Activated T-cell treated with anti-CD3 and anti-CD28 coated beads, Interleukin-2, amount 50 U/mL, for 4 hours (primary cell): ENCODE data around the gene PARP2. TPM values are rescaled to one million over a fixed set of nuclear protein-coding genes. Genes with fewer than 3 reads are reported as not detected.

ENCODE experiments used
- ATAC-seq, 2 donors: fragments of 200-7000 bp; cut with Tn5 transposase; one replicate each; pipeline ENCODE4 v1.10.0; 2021
- DNase-seq: peaks from one replicate; pipeline ENCODE4 v3.0.0-alpha.2; 2020
- H3K27me3 Mint-ChIP-seq: one replicate; pipeline ENCODE4 v1.8.0; 2021; ENCODE audit warnings: low read depth, mixed read lengths
- H3K36me3 Mint-ChIP-seq: one replicate; pipeline ENCODE4 v1.8.0; 2022; ENCODE audit warnings: mixed read lengths; ENCODE audit not compliant: insufficient read depth
- H3K4me1 Mint-ChIP-seq: one replicate; pipeline ENCODE4 v1.8.0; 2021; ENCODE audit warnings: low read depth, mixed read lengths
- H3K4me3 Mint-ChIP-seq: one replicate; pipeline ENCODE4 v1.8.0; 2021; ENCODE audit warnings: mild to moderate bottlenecking, moderate library complexity, mixed read lengths
- H3K9me3 Mint-ChIP-seq: one replicate; pipeline ENCODE4 v1.8.0; 2021; ENCODE audit warnings: mixed read lengths
- total RNA-seq, 3 donors: library from RNA; stranded (reverse); gene quantifications; one replicate each; pipeline ENCODE4 v1.2.1, GENCODE V29; 2021

PARP2 gene
- total RNA-seq, 3 donors from 2014 or later, result 16.9 to 22.9 (median 22.1) TPM

- no peak for DNase-seq
- Mint-ChIP-seq H3K36me3 (peaks cover 42% of the 10 kb centered on the region), H3K9me3 (no peaks in the 10 kb centered on the region), H3K4me1 (no peaks in the 10 kb centered on the region), H3K4me3 (no peak overlapping the region), H3K27me3 (no peaks in the 10 kb centered on the region)
- no peak for ATAC-seq
These were observed 32.0 kb downstream of the PARP2 start for GRCh38 chr14:20375471-20375870.

- ATAC-seq, result no peak
- Mint-ChIP-seq H3K9me3 (no peaks in the 10 kb centered on the region), H3K4me3 (no peak overlapping the region), H3K4me1 (no peaks in the 10 kb centered on the region), H3K36me3 (peaks cover 42% of the 10 kb centered on the region), H3K27me3 (no peaks in the 10 kb centered on the region)
- DNase-seq, result no peak
These were observed 32.7 kb downstream of the PARP2 start for GRCh38 chr14:20376071-20376588.

- no peaks in the 10 kb centered on the region for H3K27me3 Mint-ChIP-seq
- DNase-seq (no peak), ATAC-seq (no peak)
- H3K4me3 Mint-ChIP-seq, result no peak overlapping the region
- H3K36me3 Mint-ChIP-seq, result peaks cover 40% of the 10 kb centered on the region
- H3K9me3 Mint-ChIP-seq, result no peaks in the 10 kb centered on the region
- H3K4me1 Mint-ChIP-seq, result no peaks in the 10 kb centered on the region
These were observed 33.7 kb downstream of the PARP2 start for GRCh38 chr14:20377171-20377570.

GRCh38 chr14:20379743-20380142 is 36.3 kb downstream of the PARP2 start:
- peaks cover 35% of the 10 kb centered on the region for H3K36me3 Mint-ChIP-seq
- H3K4me1 Mint-ChIP-seq, result no peaks in the 10 kb centered on the region
- ATAC-seq (no peak), DNase-seq (no peak)
- H3K4me3 Mint-ChIP-seq, result no peak overlapping the region
- H3K9me3 Mint-ChIP-seq, result no peaks in the 10 kb centered on the region
- no peaks in the 10 kb centered on the region for H3K27me3 Mint-ChIP-seq

GRCh38 chr14:20380681-20381080 is 37.2 kb downstream of the PARP2 start:
- Mint-ChIP-seq H3K9me3 (no peaks in the 10 kb centered on the region), H3K4me3 (no peak overlapping the region), H3K36me3 (peaks cover 32% of the 10 kb centered on the region), H3K4me1 (no peaks in the 10 kb centered on the region), H3K27me3 (no peaks in the 10 kb centered on the region)
- ATAC-seq (no peak), DNase-seq (no peak)

- no peaks in the 10 kb centered on the region for H3K4me1 Mint-ChIP-seq
- H3K27me3 Mint-ChIP-seq, result no peaks in the 10 kb centered on the region
- no peak overlapping the region for H3K4me3 Mint-ChIP-seq
- no peak for ATAC-seq
- no peaks in the 10 kb centered on the region for H3K9me3 Mint-ChIP-seq
- DNase-seq, result no peak
- peaks cover 37% of the 10 kb centered on the region for H3K36me3 Mint-ChIP-seq
These were observed 37.9 kb downstream of the PARP2 start for GRCh38 chr14:20381341-20381740.

- Mint-ChIP-seq H3K36me3 (peaks cover 41% of the 10 kb centered on the region), H3K4me3 (no peak overlapping the region), H3K27me3 (no peaks in the 10 kb centered on the region), H3K4me1 (no peaks in the 10 kb centered on the region), H3K9me3 (no peaks in the 10 kb centered on the region)
- DNase-seq (no peak), ATAC-seq (no peak)
These were observed 39.1 kb downstream of the PARP2 start for GRCh38 chr14:20382526-20382925.

GRCh38 chr14:20383032-20383431 is 39.6 kb downstream of the PARP2 start:
- no peaks in the 10 kb centered on the region for H3K27me3 Mint-ChIP-seq
- H3K4me1 Mint-ChIP-seq, result no peaks in the 10 kb centered on the region
- H3K36me3 Mint-ChIP-seq, result peaks cover 41% of the 10 kb centered on the region
- H3K4me3 Mint-ChIP-seq, result no peak overlapping the region
- DNase-seq, result no peak
- no peaks in the 10 kb centered on the region for H3K9me3 Mint-ChIP-seq
- no peak for ATAC-seq

- ATAC-seq (no peak), DNase-seq (no peak)
- no peaks in the 10 kb centered on the region for H3K27me3 Mint-ChIP-seq
- H3K9me3 Mint-ChIP-seq, result no peaks in the 10 kb centered on the region
- H3K36me3 Mint-ChIP-seq, result peaks cover 45% of the 10 kb centered on the region
- no peaks in the 10 kb centered on the region for H3K4me1 Mint-ChIP-seq
- H3K4me3 Mint-ChIP-seq, result no peak overlapping the region
These were observed 40.2 kb downstream of the PARP2 start for GRCh38 chr14:20383636-20384035.

- H3K27me3 Mint-ChIP-seq, result no peaks in the 10 kb centered on the region
- ATAC-seq (no peak), DNase-seq (no peak)
- H3K9me3 Mint-ChIP-seq, result no peaks in the 10 kb centered on the region
- H3K36me3 Mint-ChIP-seq, result peaks cover 48% of the 10 kb centered on the region
- H3K4me3 Mint-ChIP-seq, result no peak overlapping the region
- no peaks in the 10 kb centered on the region for H3K4me1 Mint-ChIP-seq
These were observed 40.9 kb downstream of the PARP2 start for GRCh38 chr14:20384321-20384720.

GRCh38 chr14:20384886-20385285 is 41.5 kb downstream of the PARP2 start:
- Mint-ChIP-seq H3K9me3 (no peaks in the 10 kb centered on the region), H3K36me3 (peaks cover 53% of the 10 kb centered on the region), H3K4me3 (no peak overlapping the region), H3K4me1 (no peaks in the 10 kb centered on the region), H3K27me3 (no peaks in the 10 kb centered on the region)
- no peak for DNase-seq
- ATAC-seq, result no peak

GRCh38 chr14:20386276-20386855 is 42.9 kb downstream of the PARP2 start:
- Mint-ChIP-seq H3K36me3 (peaks cover 49% of the 10 kb centered on the region), H3K4me1 (no peaks in the 10 kb centered on the region), H3K4me3 (no peak overlapping the region), H3K9me3 (no peaks in the 10 kb centered on the region), H3K27me3 (no peaks in the 10 kb centered on the region)
- DNase-seq (no peak), ATAC-seq (no peak)

GRCh38 chr14:20387576-20387975 is 44.1 kb downstream of the PARP2 start:
- Mint-ChIP-seq H3K9me3 (no peaks in the 10 kb centered on the region), H3K36me3 (peaks cover 47% of the 10 kb centered on the region), H3K4me3 (no peak overlapping the region), H3K4me1 (no peaks in the 10 kb centered on the region), H3K27me3 (no peaks in the 10 kb centered on the region)
- DNase-seq (no peak), ATAC-seq (no peak)

- H3K9me3 Mint-ChIP-seq, result no peaks in the 10 kb centered on the region
- DNase-seq, result no peak
- ATAC-seq, result no peak
- no peaks in the 10 kb centered on the region for H3K27me3 Mint-ChIP-seq
- no peaks in the 10 kb centered on the region for H3K4me1 Mint-ChIP-seq
- peaks cover 49% of the 10 kb centered on the region for H3K36me3 Mint-ChIP-seq
- no peak overlapping the region for H3K4me3 Mint-ChIP-seq
These were observed 44.7 kb downstream of the PARP2 start for GRCh38 chr14:20388159-20388558.

GRCh38 chr14:20391505-20391904 is 48.1 kb downstream of the PARP2 start:
- peaks cover 46% of the 10 kb centered on the region for H3K36me3 Mint-ChIP-seq
- H3K9me3 Mint-ChIP-seq, result no peaks in the 10 kb centered on the region
- no peak overlapping the region for H3K4me3 Mint-ChIP-seq
- DNase-seq (no peak), ATAC-seq (no peak)
- no peaks in the 10 kb centered on the region for H3K4me1 Mint-ChIP-seq
- no peaks in the 10 kb centered on the region for H3K27me3 Mint-ChIP-seq
